Left hindlimb (tissue), 1 donor: ENCODE data around the gene CAMTA1.

Experiments
- DNase-seq: peaks from one replicate; pipeline ENCODE4 v3.0.0-alpha.2; 2018

Gene CAMTA1

DNA sequence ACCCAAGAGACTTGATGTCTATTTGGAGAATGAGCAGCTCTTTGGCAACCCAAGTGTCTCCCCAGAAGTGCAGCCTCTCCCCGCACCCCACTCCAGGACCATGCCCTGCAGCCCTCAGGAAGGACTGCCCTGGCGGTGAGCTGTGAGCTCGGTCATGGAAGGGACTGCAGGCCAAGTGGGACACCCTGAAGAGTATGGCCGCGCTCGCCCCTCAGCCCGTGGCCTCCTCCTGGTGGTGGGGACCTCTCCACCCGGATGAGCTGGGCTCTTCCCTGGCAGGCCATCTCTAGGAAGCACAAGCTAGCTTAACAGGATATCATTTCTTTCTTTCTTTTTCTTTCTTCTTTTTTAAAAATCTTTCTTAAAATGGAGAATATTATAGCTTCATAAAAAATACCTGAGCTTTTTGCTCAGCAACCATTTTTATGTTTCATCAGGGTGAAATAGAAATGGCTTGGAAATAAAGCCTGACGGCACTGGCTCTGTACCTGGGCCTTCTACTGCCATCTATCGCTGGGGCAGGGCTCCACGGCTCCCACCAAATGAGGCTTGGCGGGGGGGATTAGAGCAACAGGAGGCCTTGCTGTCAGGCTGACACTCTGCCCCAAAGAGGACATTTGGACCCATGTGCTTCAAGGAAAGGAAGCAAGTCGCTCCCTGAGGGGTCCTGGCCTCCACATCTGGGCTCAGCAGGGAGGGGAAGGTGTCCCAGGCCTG, 689.7 kb downstream of the CAMTA1 start:
- no peak for DNase-seq

GRCh38 chr1:7475691-7476090, 690.4 kb downstream of the CAMTA1 start:
- DNase-seq, result no peak

DNA sequence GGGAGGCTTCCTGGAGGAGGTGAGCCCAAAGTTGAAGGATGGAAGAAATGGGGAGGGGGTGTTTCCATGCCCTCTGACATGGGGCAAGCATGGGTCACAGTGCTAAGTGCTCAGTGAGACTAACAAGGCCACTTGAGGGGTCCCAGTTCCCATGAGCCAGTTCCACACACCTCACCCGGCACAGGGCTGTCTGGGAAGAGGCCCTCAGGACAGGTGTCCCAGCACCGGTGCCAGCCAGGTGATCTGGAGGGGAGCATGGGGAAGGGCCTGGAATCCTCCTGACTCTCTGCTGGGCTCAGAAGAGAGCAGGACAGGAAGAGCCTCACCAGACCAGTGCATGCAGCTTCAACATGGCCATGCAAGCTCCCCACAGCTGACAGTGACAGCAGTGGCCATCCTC, 691.1 kb downstream of the CAMTA1 start:
- no peak for DNase-seq

GRCh38 chr1:7476861-7477547, 691.8 kb downstream of the CAMTA1 start:
- no peak for DNase-seq

DNA sequence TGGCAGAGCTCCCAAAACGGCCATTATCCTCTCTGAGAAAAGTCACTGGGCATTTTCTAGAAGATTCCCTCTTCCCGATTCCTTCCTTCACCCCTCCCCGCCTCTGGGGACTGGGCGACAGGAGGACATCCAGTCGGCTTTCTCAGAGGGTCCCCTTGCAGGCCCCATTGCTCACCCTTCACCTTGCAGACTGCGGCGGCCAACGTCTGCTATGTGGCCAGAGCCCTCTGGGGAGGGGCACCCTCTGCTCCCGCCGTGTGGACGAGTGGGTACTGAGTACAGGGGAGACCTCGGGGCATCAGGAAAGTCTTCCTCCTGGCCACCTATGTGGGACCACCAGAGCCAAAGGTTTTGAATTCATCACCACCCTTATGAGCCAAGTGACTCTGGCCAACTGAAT, 692.3 kb downstream of the CAMTA1 start:
- no peak for DNase-seq

DNA sequence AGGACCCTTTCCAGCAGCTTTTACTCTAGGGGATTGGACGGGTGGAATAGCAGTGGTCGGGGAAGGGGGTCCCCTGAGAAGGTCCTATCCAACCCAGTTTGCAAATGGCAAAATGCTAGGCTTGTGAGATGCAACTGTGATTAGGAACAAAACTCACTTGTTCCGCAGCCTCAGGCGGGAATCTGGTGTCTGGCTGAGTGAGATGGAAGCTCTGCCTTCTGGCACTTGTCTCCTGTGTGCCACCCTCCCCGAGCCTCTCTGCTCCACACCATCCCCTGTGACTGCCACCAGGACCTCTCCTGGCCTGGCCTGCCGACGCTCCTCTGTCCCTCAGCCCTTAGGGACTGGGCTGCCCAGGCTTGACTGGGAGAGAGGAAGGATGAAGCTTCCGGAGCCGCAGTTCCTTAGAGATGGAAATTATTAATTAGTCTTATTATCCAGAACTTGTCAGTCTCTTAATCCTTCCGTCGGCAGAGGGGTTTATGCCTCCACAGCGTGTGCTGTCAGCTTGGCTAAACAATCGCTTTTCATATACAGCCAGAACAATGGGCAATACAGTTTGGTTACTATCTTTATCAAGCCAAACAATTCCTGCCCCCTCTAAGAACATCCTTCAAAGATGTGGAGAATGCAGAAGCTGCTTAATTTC, 693.0 kb downstream of the CAMTA1 start:
- DNase-seq, result no peak

- no peak for DNase-seq
These were observed 693.7 kb downstream of the CAMTA1 start for GRCh38 chr1:7478809-7479499.

- no peak for DNase-seq
These were observed 694.3 kb downstream of the CAMTA1 start for GRCh38 chr1:7479571-7479970.

DNA sequence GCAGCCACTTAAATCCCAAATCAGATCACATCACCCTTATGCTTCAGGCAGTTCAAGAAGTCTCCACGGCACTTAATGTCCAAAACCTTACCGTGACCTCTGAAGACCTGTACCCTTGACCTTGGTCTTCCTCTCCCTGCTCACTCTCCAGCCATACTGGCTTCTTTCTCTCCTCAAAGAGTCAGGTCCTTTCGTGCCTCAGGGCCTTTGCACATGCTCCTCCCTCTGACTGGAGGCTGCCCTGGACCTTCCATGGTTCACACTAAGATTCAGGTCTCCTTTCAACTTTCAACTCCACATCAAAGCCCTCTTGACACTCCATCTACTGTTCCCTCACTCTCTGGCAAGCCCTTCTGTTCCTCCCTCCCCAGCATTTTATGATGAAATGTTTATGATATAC, 695.9 kb downstream of the CAMTA1 start:
- DNase-seq, result no peak

GRCh38 chr1:7482077-7482476, 696.8 kb downstream of the CAMTA1 start:
- no peak for DNase-seq

DNA sequence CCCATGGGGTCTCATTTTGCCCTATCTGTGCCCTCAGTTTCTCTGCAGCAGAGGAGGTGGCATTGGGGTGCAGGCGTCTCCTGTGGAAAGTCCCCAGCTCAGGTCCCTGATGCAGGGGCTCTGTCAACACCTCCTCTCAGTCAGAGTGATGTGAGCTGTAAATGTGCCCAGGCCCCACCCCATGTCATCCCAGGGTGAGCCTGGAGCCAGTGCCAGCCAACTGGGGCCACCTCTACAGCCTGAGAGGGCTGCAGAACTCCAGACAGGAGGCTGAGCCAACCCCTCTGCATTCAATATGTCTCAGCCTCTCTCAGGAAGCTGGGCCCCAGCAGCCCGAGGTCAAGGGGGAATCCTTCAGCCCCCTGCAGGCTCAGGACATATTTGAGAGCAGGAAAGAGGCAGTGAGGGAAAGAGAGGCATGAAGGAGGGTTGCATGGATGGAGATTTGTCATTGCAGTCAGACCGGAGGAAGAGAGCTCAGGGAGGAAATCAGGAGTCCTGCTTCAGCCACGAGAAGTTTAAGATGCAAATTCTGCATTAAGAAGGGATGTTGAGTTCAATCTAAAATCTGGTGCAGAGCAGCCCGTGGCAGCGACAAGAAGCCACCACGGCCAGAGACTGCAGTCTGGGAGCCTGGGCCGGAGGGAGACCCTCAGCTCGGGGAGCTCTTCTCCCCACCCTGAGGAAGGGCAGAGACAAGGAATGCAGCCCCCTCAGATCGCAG, 697.7 kb downstream of the CAMTA1 start:
- DNase-seq, result no peak

- no peak for DNase-seq
These were observed 698.6 kb downstream of the CAMTA1 start for GRCh38 chr1:7483634-7484383.

- DNase-seq, result no peak
These were observed 700.0 kb downstream of the CAMTA1 start for GRCh38 chr1:7485086-7485780.

GRCh38 chr1:7485826-7486225, 700.6 kb downstream of the CAMTA1 start:
- DNase-seq, result no peak

DNA sequence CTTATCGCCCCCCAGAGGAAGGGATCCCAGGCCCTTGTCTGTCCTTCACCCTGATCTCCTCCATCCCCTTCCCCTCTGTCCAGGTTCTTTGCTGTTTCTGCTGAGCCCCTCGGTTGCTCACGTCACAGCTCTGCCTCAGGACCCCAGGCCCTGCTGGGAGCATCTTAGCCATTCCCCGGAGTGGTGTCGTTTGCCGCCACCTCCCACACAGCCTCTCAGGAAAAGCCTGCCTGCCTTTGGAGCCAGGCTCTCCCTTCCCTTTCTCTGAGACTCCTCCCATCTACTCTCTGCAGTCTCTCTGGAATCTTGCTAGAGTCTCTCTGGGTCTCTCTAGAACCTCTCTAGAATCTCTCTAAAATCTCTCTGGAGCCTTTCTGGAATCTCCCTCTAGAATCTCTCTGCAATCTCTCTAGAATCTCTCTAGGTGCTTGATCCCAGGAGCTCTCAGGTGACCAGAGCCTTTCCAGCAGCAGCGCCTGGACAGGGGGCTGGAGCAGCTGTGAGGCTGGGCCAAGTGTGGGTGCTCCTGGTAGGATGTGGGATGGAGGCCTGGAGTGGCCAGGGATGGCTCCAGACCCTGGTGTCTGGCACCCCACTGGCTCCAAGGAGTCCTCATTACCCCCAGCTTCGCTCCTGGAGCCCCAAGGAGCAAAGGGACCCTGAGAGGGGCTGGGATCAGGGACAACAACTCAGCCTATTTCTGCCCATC, 702.7 kb downstream of the CAMTA1 start:
- no peak for DNase-seq

- no peak for DNase-seq
These were observed 703.2 kb downstream of the CAMTA1 start for GRCh38 chr1:7488475-7488842.

DNA sequence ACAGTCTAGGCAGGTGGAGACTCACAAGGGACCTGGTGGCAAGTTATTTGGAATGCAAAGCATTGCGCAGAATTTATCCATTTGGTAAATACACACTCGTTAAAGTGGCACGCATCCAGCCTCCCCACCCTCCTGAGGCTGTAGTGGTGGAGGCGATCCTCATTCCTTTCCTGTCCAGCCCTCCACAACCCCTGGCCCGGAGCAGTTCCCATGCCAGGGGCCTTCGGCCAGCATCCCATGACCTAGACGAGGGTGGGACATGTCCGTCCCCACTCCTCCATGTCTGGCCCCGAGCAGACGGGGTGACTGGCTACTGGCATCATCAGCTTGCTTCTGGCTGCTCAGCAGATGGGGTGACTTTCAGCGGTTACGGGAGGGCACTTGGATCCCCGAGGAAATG, 704.3 kb downstream of the CAMTA1 start:
- DNase-seq, result no peak

DNA sequence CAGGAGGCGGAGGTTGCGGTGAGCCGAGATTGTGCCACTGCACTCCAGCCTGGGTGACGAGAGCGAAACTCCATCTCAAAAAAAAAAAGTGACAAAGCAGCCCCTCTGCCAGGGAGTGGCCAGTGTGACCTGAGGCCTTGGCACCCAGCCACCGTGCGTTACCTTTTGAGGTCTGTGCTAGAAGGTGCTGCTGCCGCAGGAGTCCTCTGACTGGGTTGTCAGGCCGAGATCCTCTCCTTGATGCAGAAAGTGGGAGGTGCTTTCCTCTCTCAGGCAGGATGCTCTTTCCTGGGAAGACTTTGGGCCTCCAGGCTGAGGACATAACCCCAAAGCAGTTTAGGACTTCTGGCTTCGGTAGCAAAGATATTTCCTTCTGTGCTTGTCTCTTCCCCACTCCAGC, 705.3 kb downstream of the CAMTA1 start:
- DNase-seq, result no peak

DNA sequence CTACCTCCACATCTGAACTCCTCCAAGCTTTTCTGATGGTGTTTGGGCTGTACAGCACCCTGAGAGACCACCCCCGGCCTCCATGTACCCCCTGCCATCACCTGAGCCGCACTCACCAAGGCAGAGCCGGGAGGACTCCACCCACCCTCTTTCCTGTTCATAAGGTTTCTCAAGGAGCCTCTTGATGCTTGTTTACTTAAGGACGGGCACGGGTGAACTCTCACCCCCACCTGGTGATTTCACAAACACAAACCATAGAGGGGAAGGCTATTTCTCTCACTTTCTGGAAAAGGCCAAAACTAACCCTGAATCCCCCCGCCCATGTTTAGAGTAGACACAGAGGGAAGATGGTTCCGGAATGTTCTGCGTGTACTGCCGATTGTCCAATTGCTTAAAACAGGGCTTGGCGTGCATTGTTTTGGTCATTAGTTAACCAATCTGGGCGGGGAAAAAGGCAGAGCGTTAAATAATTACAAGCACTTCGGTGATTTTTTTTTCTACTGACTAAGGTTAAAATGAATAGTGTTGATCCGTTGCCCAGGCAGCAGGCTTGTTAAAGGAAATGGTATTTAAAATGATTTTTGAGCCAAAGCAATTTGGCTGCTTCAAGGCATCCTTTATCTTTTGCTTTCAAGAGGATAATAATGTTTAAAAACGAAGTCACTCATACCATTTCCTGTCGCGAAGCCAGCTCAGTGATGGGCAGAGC, 706.0 kb downstream of the CAMTA1 start:
- no peak for DNase-seq

DNA sequence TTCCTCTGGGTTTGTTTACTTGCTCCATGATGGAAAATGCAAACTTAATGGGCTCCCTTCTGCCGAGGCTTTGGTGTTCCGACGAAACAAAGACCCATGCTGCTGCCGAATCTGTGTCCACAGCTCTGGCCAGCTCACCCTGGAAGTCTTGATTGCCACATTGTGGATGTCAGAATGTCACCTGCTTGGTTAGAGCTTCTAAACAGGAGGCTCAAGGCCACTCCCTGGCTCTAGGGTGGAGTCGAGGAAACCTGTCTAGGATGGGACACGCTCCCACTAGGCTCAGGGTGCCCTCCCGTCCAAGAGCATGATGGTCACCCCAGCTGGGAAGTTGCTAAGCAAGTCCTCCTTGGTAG, 706.5 kb downstream of the CAMTA1 start:
- DNase-seq, result no peak
